HEK293 (cell line): ENCODE measurements around the gene PPFIBP1.

ENCODE experiments used
- HOXC10 ChIP-seq: sonication (generic); formaldehyde crosslinking; IDR thresholded peaks from 2 replicates; pipeline ENCODE4 v1.8.1; 2023; ENCODE audit warnings: mild to moderate bottlenecking, missing genetic modification reagents
- IKZF3 ChIP-seq: fragments of 450-650 bp; IDR thresholded peaks from 2 replicates; pipeline ENCODE4 v1.5.0; 2018; ENCODE audit warnings: missing biosample characterization, mild to moderate bottlenecking, missing genetic modification characterization, moderate library complexity
- OVOL3 ChIP-seq: fragments of 450-650 bp; formaldehyde crosslinking; IDR thresholded peaks from 2 replicates; pipeline ENCODE4 v1.5.1; 2016; ENCODE audit warnings: missing biosample characterization, missing genetic modification characterization
- SCRT1 ChIP-seq: fragments of 450-650 bp; formaldehyde crosslinking; IDR thresholded peaks from 2 replicates; pipeline ENCODE4 v1.5.1; 2016; ENCODE audit warnings: missing biosample characterization, missing genetic modification characterization, borderline replicate concordance
- TCF7L2 ChIP-seq: IDR thresholded peaks from 2 replicates; pipeline ENCODE4 v1.6.1; 2011; ENCODE audit warnings: low read depth, mild to moderate bottlenecking, inconsistent platforms, low read length, moderate library complexity, borderline replicate concordance
- WT1 ChIP-seq: fragments of 450-650 bp; formaldehyde crosslinking; IDR thresholded peaks from 2 replicates; pipeline ENCODE4 v1.5.1; 2016; ENCODE audit warnings: missing biosample characterization, missing genetic modification characterization
- ZEB2 ChIP-seq: fragments of 450-650 bp; formaldehyde crosslinking; IDR thresholded peaks from 2 replicates; pipeline ENCODE4 v1.5.1; 2016; ENCODE audit warnings: missing biosample characterization, missing genetic modification characterization
- ZFHX2 ChIP-seq: fragments of 450-650 bp; formaldehyde crosslinking; conservative IDR thresholded peaks from 2 replicates; pipeline ENCODE4 v1.5.1; 2016; ENCODE audit warnings: missing biosample characterization, missing genetic modification characterization
- ZFP37 ChIP-seq: fragments of 450-650 bp; formaldehyde crosslinking; IDR thresholded peaks from 2 replicates; pipeline ENCODE4 v1.5.1; 2016; ENCODE audit warnings: missing biosample characterization, missing genetic modification characterization
- ZNF140 ChIP-seq: fragments of 450-650 bp; formaldehyde crosslinking; IDR thresholded peaks from 2 replicates; pipeline ENCODE4 v1.5.1; 2016; ENCODE audit warnings: missing biosample characterization, missing genetic modification characterization
- ZNF16 ChIP-seq: fragments of 450-650 bp; formaldehyde crosslinking; IDR thresholded peaks from 2 replicates; pipeline ENCODE4 v1.5.1; 2016; ENCODE audit warnings: low read depth, missing biosample characterization, missing genetic modification characterization
- ZNF169 ChIP-seq: fragments of 450-650 bp; formaldehyde crosslinking; IDR thresholded peaks from 2 replicates; pipeline ENCODE4 v1.5.1; 2016; ENCODE audit warnings: missing biosample characterization, missing genetic modification characterization
- ZNF18 ChIP-seq: fragments of 450-650 bp; formaldehyde crosslinking; IDR thresholded peaks from 2 replicates; pipeline ENCODE4 v1.5.1; 2016; ENCODE audit warnings: missing biosample characterization, missing genetic modification characterization
- ZNF184 ChIP-seq: fragments of 450-650 bp; IDR thresholded peaks from 2 replicates; pipeline ENCODE4 v1.5.1; 2018; ENCODE audit warnings: missing biosample characterization, mild to moderate bottlenecking, missing genetic modification characterization
- ZNF211 ChIP-seq: fragments of 450-650 bp; formaldehyde crosslinking; IDR thresholded peaks from 2 replicates; pipeline ENCODE4 v1.5.1; 2016; ENCODE audit warnings: low read depth, missing biosample characterization, missing genetic modification characterization
- ZNF221 ChIP-seq: fragments of 450-650 bp; formaldehyde crosslinking; IDR thresholded peaks from 2 replicates; pipeline ENCODE4 v1.5.1; 2017; ENCODE audit warnings: missing biosample characterization, missing genetic modification characterization, borderline replicate concordance
- ZNF280C ChIP-seq: fragments of 450-650 bp; formaldehyde crosslinking; IDR thresholded peaks from 2 replicates; pipeline ENCODE4 v1.5.1; 2016; ENCODE audit warnings: missing biosample characterization, missing genetic modification characterization
- ZNF391 ChIP-seq: fragments of 450-650 bp; formaldehyde crosslinking; IDR thresholded peaks from 2 replicates; pipeline ENCODE4 v1.5.1; 2016; ENCODE audit warnings: low read depth, missing biosample characterization, missing genetic modification characterization, borderline replicate concordance
- ZNF426 ChIP-seq: fragments of 450-650 bp; formaldehyde crosslinking; IDR thresholded peaks from 2 replicates; pipeline ENCODE4 v1.5.1; 2017; ENCODE audit warnings: missing biosample characterization, missing genetic modification characterization, mild to moderate bottlenecking, inconsistent platforms, moderate library complexity
- ZNF501 ChIP-seq: fragments of 450-650 bp; formaldehyde crosslinking; IDR thresholded peaks from 2 replicates; pipeline ENCODE4 v1.5.1; 2016; ENCODE audit warnings: missing biosample characterization, missing genetic modification characterization
- ZNF510 ChIP-seq: fragments of 450-650 bp; formaldehyde crosslinking; IDR thresholded peaks from 2 replicates; pipeline ENCODE4 v1.5.1; 2018; ENCODE audit warnings: mild to moderate bottlenecking, missing genetic modification characterization, missing biosample characterization; ENCODE audit not compliant: insufficient replicate concordance
- ZNF670 ChIP-seq: fragments of 450-650 bp; formaldehyde crosslinking; IDR thresholded peaks from 2 replicates; pipeline ENCODE4 v1.5.1; 2016; ENCODE audit warnings: missing biosample characterization, missing genetic modification characterization, low read depth
- ZNF692 ChIP-seq: fragments of 450-650 bp; formaldehyde crosslinking; IDR thresholded peaks from 2 replicates; pipeline ENCODE4 v1.5.1; 2016; ENCODE audit warnings: missing biosample characterization, missing genetic modification characterization
- ZNF707 ChIP-seq: fragments of 450-650 bp; formaldehyde crosslinking; IDR thresholded peaks from 2 replicates; pipeline ENCODE4 v1.5.1; 2016; ENCODE audit warnings: missing biosample characterization, missing genetic modification characterization
- TF ChIP-seq, protein P1 (sequence below): IDR thresholded peaks from 2 replicates; pipeline ENCODE4 v1.6.1; 2011; ENCODE audit warnings: mild to moderate bottlenecking, low read depth, low read length, borderline replicate concordance
- TF ChIP-seq, protein P2 (sequence below): fragments of 450-650 bp; formaldehyde crosslinking; IDR thresholded peaks from 2 replicates; pipeline ENCODE4 v1.5.1; 2016; ENCODE audit warnings: missing biosample characterization, missing genetic modification characterization, borderline replicate concordance

PPFIBP1 gene

GRCh38 chr12:27710592-27711316, 186.7 kb downstream of the PPFIBP1 start, which contains the start of gene MRPS35 (continued):
- peak; percentile 89; the same call in 1 of the 2 replicates for TF ChIP-seq ZNF391 (tag by site-specific recombination)
- TF ChIP-seq ZNF169 (tag by site-specific recombination): no peak
- TF ChIP-seq ZNF280C: no peak
- no peak for TF ChIP-seq HOXC10 (CRISPR knock-in tag)
- peak; percentile 61; the same call in 1 of the 2 replicates for TF ChIP-seq ZEB2 (tag by site-specific recombination)
- TF ChIP-seq, protein P1, sequence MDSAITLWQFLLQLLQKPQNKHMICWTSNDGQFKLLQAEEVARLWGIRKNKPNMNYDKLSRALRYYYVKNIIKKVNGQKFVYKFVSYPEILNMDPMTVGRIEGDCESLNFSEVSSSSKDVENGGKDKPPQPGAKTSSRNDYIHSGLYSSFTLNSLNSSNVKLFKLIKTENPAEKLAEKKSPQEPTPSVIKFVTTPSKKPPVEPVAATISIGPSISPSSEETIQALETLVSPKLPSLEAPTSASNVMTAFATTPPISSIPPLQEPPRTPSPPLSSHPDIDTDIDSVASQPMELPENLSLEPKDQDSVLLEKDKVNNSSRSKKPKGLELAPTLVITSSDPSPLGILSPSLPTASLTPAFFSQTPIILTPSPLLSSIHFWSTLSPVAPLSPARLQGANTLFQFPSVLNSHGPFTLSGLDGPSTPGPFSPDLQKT: no peak
- no peak for TF ChIP-seq ZNF510
- no peak for TF ChIP-seq ZNF184 (tag by site-specific recombination)
- TF ChIP-seq TCF7L2: no peak
- no peak for TF ChIP-seq ZNF670 (tag by site-specific recombination)
- TF ChIP-seq SCRT1 (tag by site-specific recombination): no peak
- peak; percentile 54; the same call in 1 of the 2 replicates for TF ChIP-seq WT1
- TF ChIP-seq ZNF501: peak; percentile 99
- no peak for TF ChIP-seq ZNF426
- no peak for TF ChIP-seq ZNF140
- TF ChIP-seq ZNF221 (tag by site-specific recombination): no peak
- TF ChIP-seq ZNF211 (tag by site-specific recombination): no peak
- no peak for TF ChIP-seq IKZF3 (tag by site-specific recombination)
- TF ChIP-seq ZFHX2 (tag by site-specific recombination): no peak; the same call in 1 of the 2 replicates
- peak; percentile 81 for TF ChIP-seq ZNF692 (tag by site-specific recombination)
- TF ChIP-seq OVOL3 (tag by site-specific recombination): no peak
- TF ChIP-seq ZNF18 (tag by site-specific recombination): peak; percentile 61; the same call in 1 of the 2 replicates
- TF ChIP-seq ZNF16 (tag by site-specific recombination): no peak
- TF ChIP-seq, protein P2, sequence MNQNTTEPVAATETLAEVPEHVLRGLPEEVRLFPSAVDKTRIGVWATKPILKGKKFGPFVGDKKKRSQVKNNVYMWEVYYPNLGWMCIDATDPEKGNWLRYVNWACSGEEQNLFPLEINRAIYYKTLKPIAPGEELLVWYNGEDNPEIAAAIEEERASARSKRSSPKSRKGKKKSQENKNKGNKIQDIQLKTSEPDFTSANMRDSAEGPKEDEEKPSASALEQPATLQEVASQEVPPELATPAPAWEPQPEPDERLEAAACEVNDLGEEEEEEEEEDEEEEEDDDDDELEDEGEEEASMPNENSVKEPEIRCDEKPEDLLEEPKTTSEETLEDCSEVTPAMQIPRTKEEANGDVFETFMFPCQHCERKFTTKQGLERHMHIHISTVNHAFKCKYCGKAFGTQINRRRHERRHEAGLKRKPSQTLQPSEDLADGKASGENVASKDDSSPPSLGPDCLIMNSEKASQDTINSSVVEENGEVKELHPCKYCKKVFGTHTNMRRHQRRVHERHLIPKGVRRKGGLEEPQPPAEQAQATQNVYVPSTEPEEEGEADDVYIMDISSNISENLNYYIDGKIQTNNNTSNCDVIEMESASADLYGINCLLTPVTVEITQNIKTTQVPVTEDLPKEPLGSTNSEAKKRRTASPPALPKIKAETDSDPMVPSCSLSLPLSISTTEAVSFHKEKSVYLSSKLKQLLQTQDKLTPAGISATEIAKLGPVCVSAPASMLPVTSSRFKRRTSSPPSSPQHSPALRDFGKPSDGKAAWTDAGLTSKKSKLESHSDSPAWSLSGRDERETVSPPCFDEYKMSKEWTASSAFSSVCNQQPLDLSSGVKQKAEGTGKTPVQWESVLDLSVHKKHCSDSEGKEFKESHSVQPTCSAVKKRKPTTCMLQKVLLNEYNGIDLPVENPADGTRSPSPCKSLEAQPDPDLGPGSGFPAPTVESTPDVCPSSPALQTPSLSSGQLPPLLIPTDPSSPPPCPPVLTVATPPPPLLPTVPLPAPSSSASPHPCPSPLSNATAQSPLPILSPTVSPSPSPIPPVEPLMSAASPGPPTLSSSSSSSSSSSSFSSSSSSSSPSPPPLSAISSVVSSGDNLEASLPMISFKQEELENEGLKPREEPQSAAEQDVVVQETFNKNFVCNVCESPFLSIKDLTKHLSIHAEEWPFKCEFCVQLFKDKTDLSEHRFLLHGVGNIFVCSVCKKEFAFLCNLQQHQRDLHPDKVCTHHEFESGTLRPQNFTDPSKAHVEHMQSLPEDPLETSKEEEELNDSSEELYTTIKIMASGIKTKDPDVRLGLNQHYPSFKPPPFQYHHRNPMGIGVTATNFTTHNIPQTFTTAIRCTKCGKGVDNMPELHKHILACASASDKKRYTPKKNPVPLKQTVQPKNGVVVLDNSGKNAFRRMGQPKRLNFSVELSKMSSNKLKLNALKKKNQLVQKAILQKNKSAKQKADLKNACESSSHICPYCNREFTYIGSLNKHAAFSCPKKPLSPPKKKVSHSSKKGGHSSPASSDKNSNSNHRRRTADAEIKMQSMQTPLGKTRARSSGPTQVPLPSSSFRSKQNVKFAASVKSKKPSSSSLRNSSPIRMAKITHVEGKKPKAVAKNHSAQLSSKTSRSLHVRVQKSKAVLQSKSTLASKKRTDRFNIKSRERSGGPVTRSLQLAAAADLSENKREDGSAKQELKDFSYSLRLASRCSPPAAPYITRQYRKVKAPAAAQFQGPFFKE (tag by site-specific recombination): no peak
- TF ChIP-seq ZNF707 (tag by site-specific recombination): no peak; the same call in 1 of the 2 replicates
- peak; percentile 99 for TF ChIP-seq ZFP37 (tag by site-specific recombination)
